SK-N-SH (cell line): ENCODE results near the gene PPP1R12A. TPM values are rescaled to one million over a fixed set of nuclear protein-coding genes. Genes with fewer than 3 reads are reported as not detected.

ENCODE experiments used
- CTCF ChIA-PET: fragments of 300-600, 350-600 bp; formaldehyde crosslinking; extraction: SDS; loops from one replicate; lab custom pipeline; 2021; lab: Yijun Ruan, JAX
- POLR2A ChIA-PET: fragments of 350-600 bp; sonication (Branson Sonifier 250); formaldehyde crosslinking; extraction: SDS; loops from one replicate; lab custom pipeline; 2020; ENCODE audit warnings: antibody characterized with exemption, inconsistent platforms; lab: Yijun Ruan, JAX
- DNase-seq: peaks from one replicate; pipeline ENCODE4 v3.0.0; 2012
- H2AFZ ChIP-seq: fragments of 200-600 bp; sonication (generic); 2 replicates; pipeline ENCODE4 v1.8.1; 2016; ENCODE audit warnings: antibody characterized with exemption, mild to moderate bottlenecking, low read depth
- H3F3A ChIP-seq: fragments of 200-600 bp; sonication (generic); replicated peaks from 2 replicates; pipeline ENCODE3; 2016; ENCODE audit warnings: antibody characterized with exemption, mild to moderate bottlenecking; ENCODE audit not compliant: insufficient read depth
- H3K27ac ChIP-seq, 2 experiments: fragments of 200-500 bp in 1 of 2; fragments of 200-600 bp in 1 of 2; sonication (Bioruptor generic) in 1 of 2; sonication (generic), shearing (Covaris generic) in 1 of 2; 2 replicates each; pipeline versions ENCODE4 v1.5.1 to v1.6.1; 2014 to 2016; ENCODE audit warnings: low read depth in 2 of 2, inconsistent platforms in 1 of 2, low read length in 1 of 2, mild to moderate bottlenecking in 1 of 2, mixed read lengths in 1 of 2
- H3K27me3 ChIP-seq: fragments of 200-600 bp; sonication (generic), shearing (Covaris generic); 2 replicates; pipeline ENCODE4 v1.6.1; 2016; ENCODE audit warnings: mixed run types; ENCODE audit not compliant: insufficient read depth
- H3K36me3 ChIP-seq, 2 experiments: fragments of 200-500 bp in 1 of 2; fragments of 200-600 bp in 1 of 2; sonication (Bioruptor generic) in 1 of 2; sonication (generic) in 1 of 2; replicated peaks in 1 of 2; 2 replicates each; pipeline versions ENCODE3 to v1.5.1; 2014 to 2016; ENCODE audit warnings: low read length in 1 of 2, mild to moderate bottlenecking in 1 of 2; ENCODE audit not compliant: insufficient read depth in 2 of 2, control insufficient read depth in 1 of 2
- H3K4me1 ChIP-seq, 2 experiments: fragments of 200-500 bp in 1 of 2; fragments of 200-600 bp in 1 of 2; sonication (Bioruptor generic) in 1 of 2; sonication (generic), shearing (Covaris generic) in 1 of 2; 2 replicates each; pipeline versions ENCODE4 v1.5.1 to v1.6.1; 2014 to 2016; ENCODE audit warnings: low read depth in 1 of 2, low read length in 1 of 2, mixed run types in 1 of 2; ENCODE audit not compliant: insufficient read depth in 2 of 2, control insufficient read depth in 1 of 2
- H3K4me2 ChIP-seq: fragments of 200-600 bp; sonication (generic), shearing (Covaris generic); 2 replicates; pipeline ENCODE4 v1.6.1; 2017; ENCODE audit warnings: mixed run types
- H3K4me3 ChIP-seq, 2 experiments: fragments of 200-500 bp in 1 of 2; fragments of 200-600 bp in 1 of 2; sonication (Bioruptor generic) in 1 of 2; sonication (generic), shearing (Covaris generic) in 1 of 2; 2 replicates each; pipeline versions ENCODE4 v1.5.1 to v1.8.1; 2014 to 2016; ENCODE audit warnings: low read depth in 2 of 2, inconsistent platforms in 1 of 2, low read length in 1 of 2, mild to moderate bottlenecking in 1 of 2, mixed read lengths in 1 of 2, moderate library complexity in 1 of 2
- H3K79me2 ChIP-seq: fragments of 200-600 bp; sonication (generic); 2 replicates; pipeline ENCODE4 v1.8.1; 2017; ENCODE audit warnings: mild to moderate bottlenecking; ENCODE audit not compliant: insufficient read depth
- H3K9ac ChIP-seq: fragments of 200-600 bp; sonication (generic); 2 replicates; pipeline ENCODE4 v1.6.1; 2017; ENCODE audit warnings: mixed run types
- H3K9me2 ChIP-seq: fragments of 200-600 bp; sonication (generic); 2 replicates; pipeline ENCODE4 v1.6.1; 2017; ENCODE audit warnings: mixed run types
- H3K9me3 ChIP-seq: fragments of 200-600 bp; sonication (generic); 2 replicates; pipeline ENCODE4 v1.6.1; 2017; ENCODE audit warnings: mixed run types, mild to moderate bottlenecking, moderate library complexity
- H4K20me1 ChIP-seq: fragments of 200-600 bp; sonication (generic); 2 replicates; pipeline ENCODE4 v1.6.1; 2017; ENCODE audit warnings: mild to moderate bottlenecking, mixed run types; ENCODE audit not compliant: insufficient read depth
- ELF1 ChIP-seq: IDR thresholded peaks from 2 replicates; pipeline ENCODE4 v1.4.0; 2012
- EP300 ChIP-seq, 2 experiments: IDR thresholded peaks; 2 replicates each; pipeline versions ENCODE4 v1.4.0 to v1.6.1; 2012; ENCODE audit warnings: borderline replicate concordance in 1 of 2, low read depth in 1 of 2, low read length in 1 of 2
- FOSL2 ChIP-seq: IDR thresholded peaks from 2 replicates; pipeline ENCODE4 v1.4.0; 2012; ENCODE audit warnings: low read depth, mild to moderate bottlenecking, moderate library complexity, borderline replicate concordance
- FOXJ3 ChIP-seq: sonication (generic); formaldehyde crosslinking; IDR thresholded peaks from 2 replicates; pipeline ENCODE4 v1.5.1; 2020; ENCODE audit warnings: mild to moderate bottlenecking, missing genetic modification reagents
- JUND ChIP-seq: IDR thresholded peaks from 2 replicates; pipeline ENCODE4 v1.4.0; 2012
- MEF2A ChIP-seq: IDR thresholded peaks from 2 replicates; pipeline ENCODE4 v1.4.0; 2012; ENCODE audit warnings: low read depth, borderline replicate concordance
- POLR2AphosphoS5 ChIP-seq: IDR thresholded peaks from 2 replicates; pipeline ENCODE4 v1.6.1; 2012; ENCODE audit warnings: low read depth, low read length
- RFX5 ChIP-seq: IDR thresholded peaks from 2 replicates; pipeline ENCODE4 v1.6.1; 2012; ENCODE audit warnings: mild to moderate bottlenecking, improper control_type of control experiment, low read length
- SIN3A ChIP-seq: IDR thresholded peaks from 2 replicates; pipeline ENCODE4 v1.6.1; 2012; ENCODE audit warnings: low read depth, mild to moderate bottlenecking, low read length, moderate library complexity, borderline replicate concordance
- SMC3 ChIP-seq: IDR thresholded peaks from 2 replicates; pipeline ENCODE4 v1.6.1; 2012; ENCODE audit warnings: low read depth, low read length, improper control_type of control experiment
- TAF1 ChIP-seq: IDR thresholded peaks from 2 replicates; pipeline ENCODE4 v1.6.1; 2012; ENCODE audit warnings: low read depth, mild to moderate bottlenecking, low read length, moderate library complexity, borderline replicate concordance
- WGBS: methylation state at CpG from one replicate; pipeline ENCODE4 v1.1.6; 2017; ENCODE audit warnings: low lambda C conversion rate; 5-methylcytosine and 5-hydroxymethylcytosine counted together
- polyA plus RNA-seq, 3 experiments: library from polyadenylated mRNA; depleted of rRNA; stranded (reverse); fragments of >200 nt; gene quantifications; 2 replicates each; pipeline ENCODE4 v1.2.3, GENCODE V29; 2012
- TF ChIP-seq, protein P1 (sequence below): fragments of 150-350 bp; IDR thresholded peaks from 2 replicates; pipeline ENCODE4 v1.6.1; 2017; ENCODE audit warnings: antibody characterized with exemption, low read length, low read depth, borderline replicate concordance
- TF ChIP-seq, protein P2 (sequence below): IDR thresholded peaks from 2 replicates; pipeline ENCODE4 v1.4.0; 2012; ENCODE audit warnings: low read depth, borderline replicate concordance
- TF ChIP-seq, protein P3 (sequence below): fragments of 200-600 bp; sonication (generic); IDR thresholded peaks from 2 replicates; pipeline ENCODE4 v1.6.1; 2017; ENCODE audit warnings: antibody characterized with exemption, mild to moderate bottlenecking, moderate library complexity

PPP1R12A gene
- polyA plus RNA-seq, 1 of the 3 experiments (the other 2 are of a cell fraction), result 26.0 TPM

DNA sequence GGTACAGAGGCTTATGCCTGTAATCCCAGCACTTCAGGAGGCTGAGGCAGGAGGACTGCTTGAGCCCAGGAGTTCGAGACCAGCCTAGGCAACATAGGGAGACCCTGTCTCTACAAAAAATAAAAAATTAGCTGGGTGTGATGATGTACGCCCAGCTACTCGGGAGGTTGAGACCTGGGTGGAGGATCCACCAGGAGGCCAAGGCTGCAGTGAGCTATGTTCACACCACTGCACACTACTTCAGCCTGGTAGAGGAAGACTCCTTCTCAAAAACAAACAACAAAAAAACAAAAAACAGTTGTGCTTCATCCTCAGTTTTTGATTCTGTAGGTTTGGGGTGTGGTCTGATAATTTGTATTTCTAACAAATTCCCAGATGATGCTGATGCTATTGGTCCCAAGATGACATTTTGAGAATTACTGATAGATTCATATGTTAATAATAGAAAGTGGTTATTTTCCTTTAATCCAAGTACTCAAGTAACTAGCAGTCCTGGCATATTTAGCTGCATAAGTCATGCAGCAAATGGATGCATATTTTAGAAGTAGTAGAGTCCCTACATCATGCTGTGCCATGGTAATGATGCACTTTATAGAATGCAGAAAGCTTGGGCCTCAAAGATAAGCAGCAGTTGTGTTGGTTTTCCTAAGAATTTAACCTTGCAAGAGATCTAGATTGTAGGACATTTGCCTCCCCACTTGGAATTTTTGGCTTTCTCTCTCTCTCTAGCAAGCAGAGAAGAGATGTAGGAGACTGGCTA, 168.0 kb downstream of the PPP1R12A start:
- H2AFZ ChIP-seq, result no peak overlapping the region
- H3K4me3 ChIP-seq, result no peak overlapping the region
- CTCF ChIA-PET, result interaction anchor here (0.6 to 1.0 kb wide), 4 partner anchors 15 to 1622 kb away, joined by 3 read pairs; no protein-coding TSS in a partner anchor
- no peaks in the 10 kb centered on the region for H3K4me1 ChIP-seq
- no peaks in the 10 kb centered on the region for H3K9me3 ChIP-seq
- H3K9ac ChIP-seq, result no peak overlapping the region
- H3F3A ChIP-seq, result peaks cover 4% of the 10 kb centered on the region
- H3K4me2 ChIP-seq, result no peak overlapping the region
- H4K20me1 ChIP-seq, result no peaks in the 10 kb centered on the region
- WGBS, result 52% methylated on average over 3 of the region's 3 CpGs
- H3K27me3 ChIP-seq, result no peaks in the 10 kb centered on the region
- no peaks in the 10 kb centered on the region for H3K79me2 ChIP-seq
- POLR2A ChIA-PET, result no interaction called here
- no peak overlapping the region for H3K27ac ChIP-seq
- H3K36me3 ChIP-seq, result peaks cover 3 to 4% of the 10 kb centered on the region in 2 experiments
- H3K9me2 ChIP-seq, result no peaks in the 10 kb centered on the region
- no peak for DNase-seq
- TF ChIP-seq SIN3A (no peak), ELF1 (no peak), FOSL2 (no peak), RFX5 (no peak), FOXJ3 (no peak), SMC3 (no peak), POLR2AphosphoS5 (no peak), EP300 (IDR thresholded peaks at IDR 0.05; ENCODE audit: borderline replicate concordance in 1 of 2, low read depth in 1 of 2, low read length in 1 of 2) (no peak), JUND (no peak), TAF1 (no peak), MEF2A (no peak)
- TF ChIP-seq, protein P1, sequence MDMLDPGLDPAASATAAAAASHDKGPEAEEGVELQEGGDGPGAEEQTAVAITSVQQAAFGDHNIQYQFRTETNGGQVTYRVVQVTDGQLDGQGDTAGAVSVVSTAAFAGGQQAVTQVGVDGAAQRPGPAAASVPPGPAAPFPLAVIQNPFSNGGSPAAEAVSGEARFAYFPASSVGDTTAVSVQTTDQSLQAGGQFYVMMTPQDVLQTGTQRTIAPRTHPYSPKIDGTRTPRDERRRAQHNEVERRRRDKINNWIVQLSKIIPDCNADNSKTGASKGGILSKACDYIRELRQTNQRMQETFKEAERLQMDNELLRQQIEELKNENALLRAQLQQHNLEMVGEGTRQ, result no peak
- TF ChIP-seq, protein P2, sequence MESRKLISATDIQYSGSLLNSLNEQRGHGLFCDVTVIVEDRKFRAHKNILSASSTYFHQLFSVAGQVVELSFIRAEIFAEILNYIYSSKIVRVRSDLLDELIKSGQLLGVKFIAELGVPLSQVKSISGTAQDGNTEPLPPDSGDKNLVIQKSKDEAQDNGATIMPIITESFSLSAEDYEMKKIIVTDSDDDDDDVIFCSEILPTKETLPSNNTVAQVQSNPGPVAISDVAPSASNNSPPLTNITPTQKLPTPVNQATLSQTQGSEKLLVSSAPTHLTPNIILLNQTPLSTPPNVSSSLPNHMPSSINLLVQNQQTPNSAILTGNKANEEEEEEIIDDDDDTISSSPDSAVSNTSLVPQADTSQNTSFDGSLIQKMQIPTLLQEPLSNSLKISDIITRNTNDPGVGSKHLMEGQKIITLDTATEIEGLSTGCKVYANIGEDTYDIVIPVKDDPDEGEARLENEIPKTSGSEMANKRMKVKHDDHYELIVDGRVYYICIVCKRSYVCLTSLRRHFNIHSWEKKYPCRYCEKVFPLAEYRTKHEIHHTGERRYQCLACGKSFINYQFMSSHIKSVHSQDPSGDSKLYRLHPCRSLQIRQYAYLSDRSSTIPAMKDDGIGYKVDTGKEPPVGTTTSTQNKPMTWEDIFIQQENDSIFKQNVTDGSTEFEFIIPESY, result no peak
- TF ChIP-seq, protein P3, sequence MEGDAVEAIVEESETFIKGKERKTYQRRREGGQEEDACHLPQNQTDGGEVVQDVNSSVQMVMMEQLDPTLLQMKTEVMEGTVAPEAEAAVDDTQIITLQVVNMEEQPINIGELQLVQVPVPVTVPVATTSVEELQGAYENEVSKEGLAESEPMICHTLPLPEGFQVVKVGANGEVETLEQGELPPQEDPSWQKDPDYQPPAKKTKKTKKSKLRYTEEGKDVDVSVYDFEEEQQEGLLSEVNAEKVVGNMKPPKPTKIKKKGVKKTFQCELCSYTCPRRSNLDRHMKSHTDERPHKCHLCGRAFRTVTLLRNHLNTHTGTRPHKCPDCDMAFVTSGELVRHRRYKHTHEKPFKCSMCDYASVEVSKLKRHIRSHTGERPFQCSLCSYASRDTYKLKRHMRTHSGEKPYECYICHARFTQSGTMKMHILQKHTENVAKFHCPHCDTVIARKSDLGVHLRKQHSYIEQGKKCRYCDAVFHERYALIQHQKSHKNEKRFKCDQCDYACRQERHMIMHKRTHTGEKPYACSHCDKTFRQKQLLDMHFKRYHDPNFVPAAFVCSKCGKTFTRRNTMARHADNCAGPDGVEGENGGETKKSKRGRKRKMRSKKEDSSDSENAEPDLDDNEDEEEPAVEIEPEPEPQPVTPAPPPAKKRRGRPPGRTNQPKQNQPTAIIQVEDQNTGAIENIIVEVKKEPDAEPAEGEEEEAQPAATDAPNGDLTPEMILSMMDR, result no peak
